SK-N-SH (cell line): ENCODE results near the gene MAML3.

Source experiments
- CTCF ChIP-seq: fragments of 200-600 bp; sonication (generic); IDR thresholded peaks from 2 replicates; pipeline ENCODE4 v1.6.1; 2017; ENCODE audit warnings: antibody characterized with exemption, mild to moderate bottlenecking, moderate library complexity
- FOXJ3 ChIP-seq: sonication (generic); formaldehyde crosslinking; IDR thresholded peaks from 2 replicates; pipeline ENCODE4 v1.5.1; 2020; ENCODE audit warnings: mild to moderate bottlenecking, missing genetic modification reagents
- POLR2AphosphoS5 ChIP-seq: IDR thresholded peaks from 2 replicates; pipeline ENCODE4 v1.6.1; 2012; ENCODE audit warnings: low read depth, low read length
- RXRA ChIP-seq: IDR thresholded peaks from 2 replicates; pipeline ENCODE4 v1.4.0; 2012; ENCODE audit warnings: low read depth, mild to moderate bottlenecking, borderline replicate concordance
- SIN3A ChIP-seq: IDR thresholded peaks from 2 replicates; pipeline ENCODE4 v1.6.1; 2012; ENCODE audit warnings: low read depth, mild to moderate bottlenecking, low read length, moderate library complexity, borderline replicate concordance
- TCF12 ChIP-seq: IDR thresholded peaks from 2 replicates; pipeline ENCODE4 v1.4.0; 2012
- USF1 ChIP-seq: IDR thresholded peaks from 2 replicates; pipeline ENCODE4 v1.4.0; 2012; ENCODE audit warnings: low read depth, borderline replicate concordance

- TF ChIP-seq POLR2AphosphoS5 (no peak), TCF12 (no peak), SIN3A (no peak), CTCF (no peak), USF1 (no peak), FOXJ3 (no peak), RXRA (no peak)
These were observed 324.9 kb downstream of the MAML3 start for GRCh38 chr4:139828966-139829664.
